Gastrocnemius medialis (tissue), 4 donors: ENCODE data around the gene IFNA4. TPM values are rescaled to one million over a fixed set of nuclear protein-coding genes. Genes with fewer than 3 reads are reported as not detected.
A peak's percentile ranks its signal among the peaks of the same experiment; 100 is the strongest.
"Not testable (repeated sequence)": the region's sequence is repeated elsewhere in the genome, so short reads cannot be mapped to it uniquely, and the experiment has no call there.

ENCODE experiments used
- ATAC-seq, 2 donors: fragments of 150-250 bp; one replicate each; pipeline ENCODE4 v1.9.1; 2016
- DNase-seq, 2 donors: peaks; one replicate each; pipeline ENCODE4 v3.0.0-alpha.2; 2019
- H3K27ac ChIP-seq, 4 donors: fragments of 200-600 bp; sonication (generic); 1 replicate in 1 of 4; 2 replicates in 3 of 4; pipeline ENCODE4 v1.5.1; 2016 to 2018; ENCODE audit warnings: mild to moderate bottlenecking in 2 of 4, moderate library complexity in 1 of 4
- H3K27me3 ChIP-seq, 3 donors: fragments of 200-600 bp; sonication (generic) in 2 of 3; 1 replicate in 1 of 3; 2 replicates in 2 of 3; pipeline versions ENCODE4 v1.5.1 to v1.6.0; 2016 to 2019; ENCODE audit warnings: mild to moderate bottlenecking in 1 of 3, moderate library complexity in 1 of 3
- H3K36me3 ChIP-seq, 2 donors: fragments of 200-600 bp; sonication (generic) in 1 of 2; one replicate each; pipeline ENCODE4 v1.5.1; 2017 to 2018
- H3K4me1 ChIP-seq, 2 donors: fragments of 200-600 bp; sonication (generic) in 1 of 2; one replicate each; pipeline ENCODE4 v1.5.1; 2016 to 2017; ENCODE audit warnings: mild to moderate bottlenecking in 2 of 2
- H3K4me3 ChIP-seq, 4 donors: fragments of 200-600 bp; sonication (generic) in 3 of 4; 1 replicate in 1 of 4; 2 replicates in 3 of 4; pipeline ENCODE4 v1.5.1; 2016 to 2019; ENCODE audit warnings: mild to moderate bottlenecking in 2 of 4
- H3K9me3 ChIP-seq, 3 donors: fragments of 200-600 bp; sonication (generic) in 2 of 3; 1 replicate in 1 of 3; 2 replicates in 2 of 3; pipeline ENCODE4 v1.5.1; 2016 to 2019
- CTCF ChIP-seq, 5 experiments: fragments of 450-650 bp in 3 of 5; fragments of 200-600 bp in 2 of 5; sonication (generic) in 2 of 5; IDR thresholded peaks in 4 of 5; conservative IDR thresholded peaks in 1 of 5; 1 replicate in 4 of 5; 2 replicates in 1 of 5; pipeline ENCODE4 v1.5.1; 2016 to 2019; ENCODE audit warnings: antibody characterized with exemption in 5 of 5, mild to moderate bottlenecking in 3 of 5, moderate library complexity in 3 of 5
- POLR2A ChIP-seq, 2 donors: fragments of 450-650 bp; IDR thresholded peaks; one replicate each; pipeline ENCODE4 v1.6.1; 2017; ENCODE audit warnings: antibody characterized with exemption in 2 of 2, mild to moderate bottlenecking in 2 of 2, moderate library complexity in 2 of 2
- in situ Hi-C, 4 donors: fragments of 200-750 bp; cut with MboI; loops; one replicate each; pipeline versions ENCODE4 v1.15.0 to v1.8.0; 2017; ENCODE audit warnings: low sequenced_read_pairs in 4 of 4
- intact Hi-C: fragments of 100-400 bp; cut with DNase I; formaldehyde crosslinking; loops from one replicate; pipeline ENCODE4 v1.15.1; 2023; ENCODE audit warnings: low total_unique reads
- total RNA-seq, 4 donors: library from RNA; depleted of rRNA; stranded (reverse); fragments of >200 nt; gene quantifications; one replicate each; pipeline versions ENCODE4 v1.1.0 to v1.2.3, GENCODE V29; 2016

The IFNA4 gene
- total RNA-seq, 4 donors from 2014 or later = not detected

DNA sequence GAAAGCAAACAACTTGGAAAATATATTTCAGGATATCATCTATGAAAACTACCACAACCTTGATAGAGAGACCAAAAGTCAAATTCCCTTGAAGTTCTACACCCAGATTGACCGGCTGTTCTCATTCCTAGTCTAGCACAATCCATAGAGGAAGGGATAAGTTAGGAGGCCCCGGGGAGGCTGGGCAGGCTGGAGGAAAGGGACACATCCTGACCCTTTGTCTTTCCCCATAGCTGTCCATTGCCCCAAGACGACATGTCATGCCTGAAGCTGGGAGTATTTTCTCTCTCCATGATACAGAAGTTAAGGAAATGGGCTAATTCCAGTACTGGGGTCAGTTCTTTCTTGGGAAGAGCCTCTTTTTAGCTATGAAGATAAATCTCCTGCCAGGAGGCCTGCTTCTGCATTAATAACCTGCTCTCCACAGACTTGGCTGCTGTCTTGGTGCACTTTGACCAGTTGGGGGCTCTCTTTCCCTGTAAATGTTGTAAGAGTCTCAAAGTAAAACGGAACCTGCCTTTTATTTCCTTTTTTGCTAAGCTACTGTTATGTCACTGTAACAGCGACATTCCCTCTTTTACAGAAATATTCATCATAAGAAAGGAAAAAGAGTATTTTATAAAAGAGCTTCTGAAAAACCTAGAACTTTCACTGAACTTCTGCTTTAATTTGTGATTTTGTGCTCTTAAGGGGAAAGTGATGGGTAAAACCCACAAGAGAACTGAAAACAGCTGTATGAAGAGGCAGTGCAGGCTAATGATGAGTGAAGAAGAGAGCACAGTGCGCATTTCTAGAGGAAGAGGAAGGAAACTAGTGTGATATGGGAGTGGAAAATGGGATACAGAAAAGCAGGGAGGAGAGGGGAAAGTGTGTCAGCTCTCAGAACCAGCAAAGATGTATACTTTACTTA, 7.7 kb upstream of the IFNA4 start:
- H3K9me3 ChIP-seq, intact Hi-C loops, H3K36me3 ChIP-seq, H3K27me3 ChIP-seq, H3K4me3 ChIP-seq, H3K27ac ChIP-seq, in situ Hi-C loops, H3K4me1 ChIP-seq, DNase-seq: not testable (repeated sequence)
- TF ChIP-seq CTCF (IDR thresholded peaks at IDR 0.05 in 4 of 5, conservative IDR thresholded peaks at IDR 0.05 in 1 of 5) = peak in 1 of 5 experiments; percentile 15
- peak in 1 of 2 donors; percentile 46 for ATAC-seq

DNA sequence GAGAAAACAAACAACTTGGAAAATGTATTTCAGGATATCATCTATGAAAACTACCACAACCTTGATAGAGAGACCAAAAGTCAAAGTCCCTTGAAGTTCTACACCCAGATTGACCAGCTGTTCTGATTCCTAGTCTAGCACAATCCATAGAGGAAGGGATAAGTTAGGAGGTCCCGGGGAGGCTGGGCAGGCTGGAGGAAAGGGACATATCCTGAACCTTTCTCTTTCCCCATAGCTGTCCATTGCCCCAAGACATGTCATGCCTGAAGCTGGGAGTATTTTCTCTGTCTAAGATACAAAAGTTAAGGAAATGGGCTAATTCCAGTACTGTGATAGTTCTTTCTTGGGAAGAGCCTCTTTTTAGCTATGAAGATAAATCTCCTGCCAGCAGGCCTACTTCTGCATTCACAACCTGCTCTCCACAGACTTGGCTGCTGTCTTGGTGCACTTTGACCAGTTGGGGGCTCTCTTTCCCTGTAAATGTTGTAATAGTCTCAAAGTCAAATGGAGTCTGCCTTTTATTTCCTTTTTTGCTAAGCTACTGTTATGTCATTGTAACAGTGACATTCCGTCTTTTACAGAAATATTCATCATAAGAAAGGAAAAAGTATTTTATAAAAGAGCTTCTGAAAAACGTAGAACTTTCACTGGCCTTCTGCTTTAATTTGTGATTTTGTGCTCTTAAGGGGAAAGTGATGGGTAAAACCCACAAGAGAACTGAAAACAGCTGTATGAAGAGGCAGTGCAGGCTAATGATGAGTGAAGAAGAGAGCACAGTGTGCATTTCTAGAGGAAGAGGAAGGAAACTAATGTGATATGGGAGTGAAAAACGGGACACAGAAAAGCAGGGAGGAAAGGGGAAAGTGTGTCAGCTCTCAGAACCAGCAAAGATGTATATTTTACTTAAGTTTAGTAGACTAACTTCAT, 4.3 kb downstream of the IFNA4 start:
- H3K27me3 ChIP-seq, H3K4me1 ChIP-seq, in situ Hi-C loops, DNase-seq, H3K36me3 ChIP-seq, H3K9me3 ChIP-seq, H3K4me3 ChIP-seq, ATAC-seq, intact Hi-C loops, H3K27ac ChIP-seq: not testable (repeated sequence)

DNA sequence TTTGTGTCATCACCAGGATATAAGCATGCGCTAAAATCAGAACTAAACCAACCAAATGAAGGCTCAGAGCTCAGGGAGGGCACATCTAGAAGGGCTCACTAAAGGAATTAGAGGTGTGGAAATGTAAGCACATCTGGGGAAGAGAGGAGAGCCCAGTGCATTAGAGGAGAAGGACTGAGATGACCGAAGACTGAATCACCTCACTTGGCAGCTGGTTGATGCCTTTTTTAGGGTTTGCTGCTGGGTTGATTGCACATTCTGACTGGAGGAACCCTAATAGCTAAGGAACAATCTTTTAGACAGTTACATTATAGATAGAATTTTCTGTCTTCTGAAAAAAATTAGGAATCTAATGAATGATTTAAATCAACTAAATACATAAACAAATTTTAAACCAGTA, 12.7 kb downstream of the IFNA4 start:
- intact Hi-C loops (no loop called here), in situ Hi-C loops (no loop called here)
- no peak for DNase-seq
- H3K27me3 ChIP-seq = no peaks in the 10 kb centered on the region
- H3K36me3 ChIP-seq = no peaks in the 10 kb centered on the region
- ATAC-seq = no peak
- H3K27ac ChIP-seq = no peak overlapping the region
- no peaks in the 10 kb centered on the region for H3K9me3 ChIP-seq
- H3K4me1 ChIP-seq = no peaks in the 10 kb centered on the region
- H3K4me3 ChIP-seq = no peak overlapping the region
- TF ChIP-seq POLR2A (IDR thresholded peaks at IDR 0.05) (no peak), CTCF (IDR thresholded peaks at IDR 0.05 in 4 of 5, conservative IDR thresholded peaks at IDR 0.05 in 1 of 5) (no peak)

GRCh38 chr9:21172156-21172555, 15.2 kb downstream of the IFNA4 start:
- no peaks in the 10 kb centered on the region for H3K9me3 ChIP-seq
- no peak overlapping the region for H3K27ac ChIP-seq
- TF ChIP-seq POLR2A (IDR thresholded peaks at IDR 0.05) = no peak
- no peak for TF ChIP-seq CTCF (IDR thresholded peaks at IDR 0.05 in 4 of 5, conservative IDR thresholded peaks at IDR 0.05 in 1 of 5)
- H3K4me1 ChIP-seq = no peaks in the 10 kb centered on the region
- no peak for DNase-seq
- no peaks in the 10 kb centered on the region for H3K27me3 ChIP-seq
- in situ Hi-C loops (no loop called here), intact Hi-C loops (no loop called here)
- ATAC-seq = no peak
- H3K36me3 ChIP-seq = no peaks in the 10 kb centered on the region
- H3K4me3 ChIP-seq = no peak overlapping the region

DNA sequence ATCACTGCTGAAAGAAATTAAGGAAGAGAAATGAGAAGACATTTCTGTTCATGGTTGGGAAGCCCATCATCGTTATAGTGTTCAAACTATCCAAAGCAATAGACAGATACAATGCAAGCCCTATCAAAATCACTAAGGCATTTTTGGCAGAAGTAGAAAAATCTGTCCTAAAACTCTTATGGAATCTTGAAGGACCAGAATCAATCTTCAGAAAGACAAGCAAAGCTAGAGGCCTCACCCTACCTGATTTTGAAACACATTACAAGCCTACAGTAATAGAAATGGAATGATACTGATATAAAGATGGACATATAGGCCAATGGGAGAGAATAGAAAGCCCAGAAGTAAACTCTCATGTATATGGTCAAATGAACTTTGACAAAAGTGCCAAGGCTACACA, 16.0 kb downstream of the IFNA4 start:
- no peak for DNase-seq
- no peaks in the 10 kb centered on the region for H3K9me3 ChIP-seq
- H3K27ac ChIP-seq = no peak overlapping the region
- in situ Hi-C loops (no loop called here), intact Hi-C loops (no loop called here)
- H3K4me3 ChIP-seq = no peak overlapping the region
- TF ChIP-seq CTCF (IDR thresholded peaks at IDR 0.05 in 4 of 5, conservative IDR thresholded peaks at IDR 0.05 in 1 of 5) = no peak
- no peak for TF ChIP-seq POLR2A (IDR thresholded peaks at IDR 0.05)
- H3K4me1 ChIP-seq = no peaks in the 10 kb centered on the region
- H3K27me3 ChIP-seq = no peaks in the 10 kb centered on the region
- H3K36me3 ChIP-seq = no peaks in the 10 kb centered on the region
- ATAC-seq = no peak

DNA sequence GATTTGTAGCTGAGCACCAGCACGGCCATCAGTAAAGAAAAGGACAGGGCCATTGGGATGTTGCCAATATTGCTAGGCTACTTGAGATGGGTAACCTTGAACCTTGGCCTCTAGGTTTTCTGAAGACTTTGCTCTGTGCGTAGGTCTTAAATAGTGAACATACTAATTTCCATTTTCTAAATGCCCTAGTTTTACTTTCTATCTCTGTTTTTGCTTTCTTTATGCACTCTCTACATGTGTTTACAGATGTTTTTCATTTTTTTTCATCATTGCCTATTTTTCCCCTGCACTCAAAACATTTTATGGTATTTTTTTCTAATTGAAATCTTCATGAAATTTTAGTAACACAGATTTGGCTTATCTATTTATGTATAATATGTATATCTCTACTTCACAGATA, 20.8 kb downstream of the IFNA4 start, which contains the start of gene IFNA21:
TSS of gene IFNA21 (minus strand) at position 101 of the 400 bp plus-strand sequence. CDS start at position 53, 48 bp downstream.
- ATAC-seq = not testable (repeated sequence)

More for the DNA sequence above, 20.8 kb downstream of the IFNA4 start, which contains the start of gene IFNA21:
- H3K27me3 ChIP-seq, H3K4me1 ChIP-seq, H3K27ac ChIP-seq, H3K36me3 ChIP-seq, H3K9me3 ChIP-seq, H3K4me3 ChIP-seq, DNase-seq, intact Hi-C loops, in situ Hi-C loops: not testable (repeated sequence)
